ENCODE measurements around the gene DISC1. TPM values are rescaled to one million over a fixed set of nuclear protein-coding genes. Genes with fewer than 3 reads are reported as not detected.

The DISC1 gene
- total RNA-seq, 2 donors from 2014 or later, result 3.1 to 12.4 TPM

GRCh38 chr1:231670755-231671154 is 44.2 kb downstream of the DISC1 start:
- ATAC-seq (no peak), DNase-seq (ENCODE audit: low spot score in 2 of 2) (no peak)
- peaks cover 17 to 19% of the 10 kb centered on the region in 2 donors for H3K9me3 Mint-ChIP-seq
- peaks cover 24 to 28% of the 10 kb centered on the region in 2 donors for H3K36me3 Mint-ChIP-seq
- no peak overlapping the region for H3K27ac Mint-ChIP-seq

GRCh38 chr1:231674575-231674974 is 48.0 kb downstream of the DISC1 start:
- peaks cover 12 to 14% of the 10 kb centered on the region in 2 donors for H3K36me3 Mint-ChIP-seq
- H3K9me3 Mint-ChIP-seq, result peaks cover 9 to 11% of the 10 kb centered on the region in 2 donors
- no peak for DNase-seq (ENCODE audit: low spot score in 2 of 2)
- no peak overlapping the region for H3K27ac Mint-ChIP-seq
- ATAC-seq, result no peak

- Mint-ChIP-seq H3K9me3 (no peaks in the 10 kb centered on the region), H3K36me3 (no peaks in the 10 kb centered on the region), H3K27ac (no peak overlapping the region)
- ATAC-seq (no peak), DNase-seq (ENCODE audit: low spot score in 2 of 2) (no peak)
These were observed 49.9 kb downstream of the DISC1 start for GRCh38 chr1:231676487-231676886.

- no peak for DNase-seq (ENCODE audit: low spot score in 2 of 2)
- no peak for ATAC-seq
- no peak overlapping the region for H3K27ac Mint-ChIP-seq
- H3K36me3 Mint-ChIP-seq, result no peaks in the 10 kb centered on the region
- H3K9me3 Mint-ChIP-seq, result no peaks in the 10 kb centered on the region
These were observed 50.9 kb downstream of the DISC1 start for GRCh38 chr1:231677442-231677841.

GRCh38 chr1:231678011-231678432 is 51.4 kb downstream of the DISC1 start:
- no peaks in the 10 kb centered on the region for H3K36me3 Mint-ChIP-seq
- H3K27ac Mint-ChIP-seq, result no peak overlapping the region
- DNase-seq (ENCODE audit: low spot score in 2 of 2) (no peak), ATAC-seq (no peak)
- H3K9me3 Mint-ChIP-seq, result no peaks in the 10 kb centered on the region

GRCh38 chr1:231679109-231679508 is 52.5 kb downstream of the DISC1 start:
- no peak for ATAC-seq
- Mint-ChIP-seq H3K9me3 (no peaks in the 10 kb centered on the region), H3K36me3 (no peaks in the 10 kb centered on the region), H3K27ac (no peak overlapping the region)
- DNase-seq (ENCODE audit: low spot score in 2 of 2), result no peak

- no peak overlapping the region for H3K27ac Mint-ChIP-seq
- no peak for ATAC-seq
- peaks cover 0 to 5% of the 10 kb centered on the region in 2 donors for H3K9me3 Mint-ChIP-seq
- H3K36me3 Mint-ChIP-seq, result peaks cover 0 to 4% of the 10 kb centered on the region in 2 donors
- DNase-seq (ENCODE audit: low spot score in 2 of 2), result no peak
These were observed 54.4 kb downstream of the DISC1 start for GRCh38 chr1:231681006-231681405.

GRCh38 chr1:231682779-231683178 is 56.2 kb downstream of the DISC1 start:
- H3K9me3 Mint-ChIP-seq, result peaks cover 9 to 12% of the 10 kb centered on the region in 2 donors
- no peak for ATAC-seq
- peaks cover 12 to 14% of the 10 kb centered on the region in 2 donors for H3K36me3 Mint-ChIP-seq
- no peak overlapping the region for H3K27ac Mint-ChIP-seq
- DNase-seq (ENCODE audit: low spot score in 2 of 2), result no peak

GRCh38 chr1:231683439-231684165 is 57.0 kb downstream of the DISC1 start:
- Mint-ChIP-seq H3K36me3 (peaks cover 12 to 14% of the 10 kb centered on the region in 2 donors), H3K27ac (peak overlapping the region in 1 of 2 donors; percentile 25)
- no peak for DNase-seq (ENCODE audit: low spot score in 2 of 2)

GRCh38 chr1:231684356-231685244 is 58.0 kb downstream of the DISC1 start:
- Mint-ChIP-seq H3K9me3 (peaks cover 9 to 12% of the 10 kb centered on the region in 2 donors), H3K36me3 (peaks cover 12 to 14% of the 10 kb centered on the region in 2 donors), H3K27ac (no peak overlapping the region)
- DNase-seq (ENCODE audit: low spot score in 2 of 2) (no peak), ATAC-seq (no peak)

More at GRCh38 chr1:231683439-231684165, 57.0 kb downstream of the DISC1 start:
- no peak for ATAC-seq
- peaks cover 9 to 12% of the 10 kb centered on the region in 2 donors for H3K9me3 Mint-ChIP-seq

GRCh38 chr1:231686384-231686783 is 59.8 kb downstream of the DISC1 start:
- Mint-ChIP-seq H3K27ac (no peak overlapping the region), H3K36me3 (peaks cover 12 to 14% of the 10 kb centered on the region in 2 donors), H3K9me3 (peaks cover 9 to 12% of the 10 kb centered on the region in 2 donors)
- ATAC-seq, result no peak
- no peak for DNase-seq (ENCODE audit: low spot score in 2 of 2)

- Mint-ChIP-seq H3K36me3 (peaks cover 12 to 14% of the 10 kb centered on the region in 2 donors), H3K9me3 (peaks cover 9 to 12% of the 10 kb centered on the region in 2 donors), H3K27ac (no peak overlapping the region)
- DNase-seq (ENCODE audit: low spot score in 2 of 2) (no peak), ATAC-seq (no peak)
These were observed 62.4 kb downstream of the DISC1 start for GRCh38 chr1:231688989-231689388.

GRCh38 chr1:231690059-231690458 is 63.5 kb downstream of the DISC1 start:
- H3K27ac Mint-ChIP-seq, result no peak overlapping the region
- ATAC-seq (no peak), DNase-seq (ENCODE audit: low spot score in 2 of 2) (no peak)
- H3K36me3 Mint-ChIP-seq, result peaks cover 12 to 14% of the 10 kb centered on the region in 2 donors
- H3K9me3 Mint-ChIP-seq, result peaks cover 7 to 9% of the 10 kb centered on the region in 2 donors

- Mint-ChIP-seq H3K36me3 (peaks cover 5 to 11% of the 10 kb centered on the region in 2 donors), H3K9me3 (peaks cover 5 to 8% of the 10 kb centered on the region in 2 donors), H3K27ac (peak overlapping the region in 1 of 2 donors; percentile 1)
- no peak for ATAC-seq
- no peak for DNase-seq (ENCODE audit: low spot score in 2 of 2)
These were observed 65.1 kb downstream of the DISC1 start for GRCh38 chr1:231691618-231692259.

- DNase-seq (ENCODE audit: low spot score in 2 of 2) (no peak), ATAC-seq (no peak)
- peaks cover 0 to 7% of the 10 kb centered on the region in 2 donors for H3K36me3 Mint-ChIP-seq
- no peaks in the 10 kb centered on the region for H3K9me3 Mint-ChIP-seq
- no peak overlapping the region for H3K27ac Mint-ChIP-seq
These were observed 66.9 kb downstream of the DISC1 start for GRCh38 chr1:231693361-231694074.

GRCh38 chr1:231694075-231694431 is 67.5 kb downstream of the DISC1 start:
- no peak overlapping the region for H3K27ac Mint-ChIP-seq
- peaks cover 0 to 7% of the 10 kb centered on the region in 2 donors for H3K36me3 Mint-ChIP-seq
- ATAC-seq (no peak), DNase-seq (ENCODE audit: low spot score in 2 of 2) (no peak)
- no peaks in the 10 kb centered on the region for H3K9me3 Mint-ChIP-seq

All from activated naive CD4-positive, alpha-beta T cell treated with anti-CD3 and anti-CD28 coated beads, Interleukin-2, amount 50 U/mL, for 72 hours (primary cell).